ENCODE measurements around the gene FIGNL1.
"Not testable (repeated sequence)": the region's sequence is repeated elsewhere in the genome, so short reads cannot be mapped to it uniquely, and the experiment has no call there.

FIGNL1 gene

DNA sequence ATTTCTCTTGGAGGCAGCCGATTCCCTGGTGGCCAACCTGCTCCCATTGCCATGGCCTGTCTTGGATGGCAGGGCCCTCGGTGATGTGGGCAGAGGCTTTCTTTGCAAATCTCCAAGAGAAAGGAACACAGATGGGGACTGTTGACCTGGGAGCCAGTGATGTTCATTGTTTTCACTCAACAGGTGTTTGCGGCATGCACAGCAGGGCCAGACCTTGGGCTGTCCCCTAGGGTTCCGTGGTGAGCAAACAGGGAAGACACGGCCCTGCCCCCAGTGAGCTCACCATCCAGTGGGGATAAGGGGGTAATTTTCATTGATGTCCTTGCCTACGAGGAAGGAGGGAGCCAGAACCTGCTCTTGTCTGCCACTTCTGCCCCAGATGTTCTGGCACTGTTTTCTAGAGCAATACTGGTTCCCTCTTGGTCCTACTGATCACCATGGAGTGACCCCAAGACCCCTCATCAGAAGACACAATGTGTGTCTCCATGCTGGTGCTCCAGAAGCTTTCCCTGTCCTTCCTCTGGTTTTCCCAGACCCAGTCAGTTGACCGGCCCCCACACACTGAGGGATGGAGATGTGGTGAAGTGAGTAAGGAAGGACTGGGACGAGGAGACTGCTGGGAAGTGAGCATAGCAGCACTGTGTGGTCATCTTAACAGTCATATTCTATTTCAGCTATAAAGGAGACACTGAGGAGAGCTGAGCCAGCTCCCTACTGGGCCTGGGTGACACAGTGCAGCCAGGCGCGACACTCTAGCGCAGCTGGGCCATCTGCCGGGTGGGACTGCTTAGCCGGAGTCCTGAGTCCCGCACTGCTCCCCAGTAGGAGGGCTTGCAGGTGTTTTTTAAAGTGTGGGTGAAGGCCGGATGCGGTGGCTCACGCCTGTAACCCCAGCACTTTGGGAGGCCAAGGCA lies 20.4 kb upstream of the FIGNL1 start:
- DNase-seq: no peak

DNA sequence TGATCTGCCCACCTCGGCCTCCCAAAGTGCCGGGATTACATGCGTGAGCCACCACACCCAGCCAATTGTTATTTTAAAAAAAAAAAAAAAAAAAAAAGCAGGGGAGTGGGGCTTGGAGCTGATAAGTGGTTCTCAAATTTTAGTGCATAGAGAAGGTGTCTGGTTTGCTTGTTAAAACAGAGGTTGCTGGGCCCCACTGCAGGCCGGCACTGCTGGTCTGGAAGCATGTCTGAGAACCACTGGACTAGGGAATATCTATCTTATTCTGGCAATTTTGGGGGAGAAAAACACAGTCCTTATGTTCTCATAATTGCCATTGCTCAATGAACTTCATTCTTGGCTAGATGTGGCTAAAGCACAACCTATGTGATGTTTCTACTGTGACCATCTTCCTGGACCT lies 19.0 kb upstream of the FIGNL1 start:
- no peak for DNase-seq

DNA sequence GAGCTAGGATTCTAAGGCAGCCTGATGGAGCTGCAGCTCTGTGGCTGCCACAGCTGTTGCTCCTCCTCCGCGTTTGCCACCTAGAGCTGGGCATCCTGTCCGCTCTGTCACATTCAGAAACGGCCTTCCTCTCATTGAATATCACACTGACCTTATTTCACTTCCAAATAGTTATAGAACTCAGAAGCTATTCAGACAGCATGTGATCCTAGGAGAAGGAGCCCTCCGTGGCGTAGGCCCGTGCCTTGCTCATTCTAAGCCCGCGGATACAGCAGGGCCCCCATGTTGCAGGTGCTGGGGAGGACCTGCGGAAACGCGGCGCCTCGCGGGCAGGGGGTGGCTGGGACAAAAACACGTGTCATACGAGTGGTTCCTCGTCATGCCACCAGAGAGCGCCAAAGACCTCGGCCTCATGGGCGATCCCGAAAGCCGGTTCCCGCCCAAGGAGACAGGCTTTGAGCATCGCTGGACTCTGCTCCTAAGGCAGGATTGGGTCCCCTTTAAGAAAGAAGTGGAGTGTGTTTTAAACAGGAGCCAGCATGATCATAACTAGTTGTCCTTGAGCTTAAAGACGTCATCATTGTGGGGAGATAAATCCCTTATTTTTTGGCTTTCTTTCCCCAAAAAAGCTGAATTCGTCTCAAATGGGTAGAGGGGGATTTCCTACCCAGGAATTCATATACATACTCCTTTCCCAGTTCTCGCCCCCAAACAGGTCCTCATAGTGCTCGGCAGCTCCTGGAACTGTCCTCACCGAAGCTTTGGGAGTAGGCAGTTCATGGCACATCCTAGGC lies 17.9 kb upstream of the FIGNL1 start:
- peak; percentile 83 for DNase-seq

DNA sequence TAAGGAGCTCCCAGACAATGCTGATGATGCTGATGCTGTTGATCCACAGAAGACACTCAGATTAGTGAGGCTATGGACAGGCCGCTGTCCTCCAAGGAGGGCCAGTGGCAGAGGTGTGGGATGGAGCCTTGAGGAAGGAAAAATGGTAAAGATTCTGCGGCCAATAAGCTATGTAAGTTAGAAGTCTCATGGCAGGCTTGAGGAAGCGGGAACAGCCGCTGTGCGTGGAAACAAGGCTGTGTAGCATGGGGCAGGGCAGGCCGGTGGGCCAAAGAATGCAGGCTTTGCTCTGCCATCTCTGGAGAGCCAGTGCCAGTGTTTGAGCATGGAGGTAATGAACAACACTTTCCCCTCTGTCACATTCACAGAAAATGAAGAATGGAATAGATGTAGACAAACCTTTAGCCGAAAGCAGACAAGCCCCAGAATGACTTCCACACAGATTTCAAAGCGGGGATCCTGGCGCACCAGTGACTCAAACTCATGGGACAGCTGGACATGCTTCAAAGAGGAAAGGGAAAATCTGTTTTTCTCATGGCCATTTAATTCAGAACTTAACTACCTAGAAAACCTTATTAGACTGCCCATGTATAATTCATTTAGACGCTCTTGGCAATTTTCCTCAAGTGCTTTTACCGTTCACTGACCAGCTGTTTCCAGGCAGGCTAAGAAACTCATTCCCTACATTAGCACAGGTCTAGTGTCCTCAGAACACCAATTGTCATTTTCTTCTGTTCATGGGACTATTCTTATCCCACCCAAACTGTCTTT lies 16.9 kb upstream of the FIGNL1 start:
- no peak for DNase-seq

DNA sequence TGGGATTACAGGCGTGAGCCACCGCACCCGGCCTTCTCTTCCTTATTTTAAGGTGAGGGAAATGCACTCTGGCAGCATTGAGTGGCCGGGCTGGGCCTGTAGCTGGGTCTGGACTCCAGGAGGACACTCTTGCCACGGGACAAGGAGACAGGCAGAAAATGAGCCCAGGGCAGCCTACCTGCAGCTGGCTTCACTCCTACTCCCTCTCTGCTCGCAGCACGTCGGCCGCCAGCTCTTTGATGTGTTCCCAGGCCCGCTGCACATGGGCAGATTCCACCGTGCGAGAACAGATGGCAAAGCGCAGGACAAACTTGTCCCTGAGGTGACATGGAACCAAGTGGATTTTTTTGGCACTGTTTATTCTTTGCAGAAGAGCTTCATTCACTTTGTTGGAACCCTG lies 12.9 kb upstream of the FIGNL1 start:
- DNase-seq: no peak

DNA sequence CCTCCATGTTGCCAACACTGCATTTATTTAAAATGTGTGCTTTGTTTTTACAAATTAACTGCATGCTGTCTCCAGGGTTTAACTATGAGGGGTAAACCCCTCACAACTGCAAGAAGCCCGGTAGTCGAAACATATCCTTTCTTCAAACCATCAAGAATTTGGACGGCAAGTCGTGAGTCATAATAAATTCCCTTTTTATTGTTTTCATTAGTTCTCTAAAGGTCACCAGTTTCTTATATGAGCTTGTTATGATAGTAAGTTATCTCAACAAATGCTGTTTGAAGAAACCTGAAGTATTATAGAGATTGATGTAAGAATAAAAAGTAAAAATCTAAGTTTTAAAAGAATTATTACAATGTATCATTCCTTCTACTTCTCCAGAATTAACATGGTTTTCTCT lies 12.2 kb upstream of the FIGNL1 start:
- DNase-seq: no peak

DNA sequence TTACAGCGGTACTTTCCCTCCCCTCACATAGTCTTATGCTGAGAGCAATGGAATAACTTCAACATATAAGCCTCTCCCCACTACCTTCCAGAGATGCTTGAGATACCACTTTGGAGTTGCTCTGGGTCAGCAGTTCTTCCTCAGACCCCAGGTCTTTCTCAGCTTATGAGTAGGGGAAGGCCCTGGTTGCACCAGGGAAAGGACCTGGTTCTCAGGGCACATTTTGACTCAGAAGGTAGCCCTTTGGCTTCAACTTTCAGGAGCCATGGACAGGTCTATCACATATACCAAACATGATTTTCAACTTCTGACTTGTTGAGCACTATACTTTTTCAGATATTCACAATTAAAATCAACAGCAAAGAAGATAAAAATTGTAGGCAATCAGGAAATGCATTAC lies 11.5 kb upstream of the FIGNL1 start:
- DNase-seq: no peak

DNA sequence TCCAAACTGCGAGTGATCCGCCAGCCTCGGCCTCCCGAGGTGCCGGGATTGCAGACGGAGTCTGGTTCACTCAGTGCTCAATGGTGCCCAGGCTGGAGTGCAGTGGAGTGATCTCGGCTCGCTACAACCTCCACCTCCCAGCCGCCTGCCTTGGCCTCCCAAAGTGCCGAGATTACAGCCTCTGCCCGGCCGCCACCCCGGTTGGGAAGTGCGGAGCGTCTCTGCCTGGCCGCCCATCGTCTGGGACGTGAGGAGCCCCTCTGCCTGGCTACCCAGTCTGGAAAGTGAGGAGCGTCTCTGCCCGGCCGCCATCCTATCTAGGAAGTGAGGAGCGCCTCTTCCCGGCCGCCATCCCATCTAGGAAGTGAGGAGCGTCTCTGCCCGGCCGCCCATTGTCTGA lies 9.0 kb upstream of the FIGNL1 start:
- not testable (repeated sequence) for DNase-seq

DNA sequence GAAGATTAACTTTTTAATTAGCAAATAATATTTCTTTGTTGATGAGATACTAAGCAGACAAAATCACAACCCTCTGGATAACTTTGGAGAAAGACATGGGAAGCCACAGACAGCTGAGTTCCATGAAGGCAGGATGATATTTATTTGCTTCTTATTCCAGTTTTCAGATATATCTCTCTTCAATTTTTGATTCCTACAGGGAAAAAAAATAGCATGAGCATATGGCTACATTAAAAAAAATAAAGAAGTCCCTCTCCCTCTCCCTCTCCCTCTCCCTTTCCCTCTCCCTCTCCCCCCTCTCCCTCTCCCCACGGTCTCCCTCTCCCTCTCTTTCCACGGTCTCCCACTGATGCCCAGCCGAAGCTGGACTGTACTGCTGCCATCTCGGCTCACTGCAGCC lies 8.5 kb upstream of the FIGNL1 start:
- DNase-seq: not testable (repeated sequence)

DNA sequence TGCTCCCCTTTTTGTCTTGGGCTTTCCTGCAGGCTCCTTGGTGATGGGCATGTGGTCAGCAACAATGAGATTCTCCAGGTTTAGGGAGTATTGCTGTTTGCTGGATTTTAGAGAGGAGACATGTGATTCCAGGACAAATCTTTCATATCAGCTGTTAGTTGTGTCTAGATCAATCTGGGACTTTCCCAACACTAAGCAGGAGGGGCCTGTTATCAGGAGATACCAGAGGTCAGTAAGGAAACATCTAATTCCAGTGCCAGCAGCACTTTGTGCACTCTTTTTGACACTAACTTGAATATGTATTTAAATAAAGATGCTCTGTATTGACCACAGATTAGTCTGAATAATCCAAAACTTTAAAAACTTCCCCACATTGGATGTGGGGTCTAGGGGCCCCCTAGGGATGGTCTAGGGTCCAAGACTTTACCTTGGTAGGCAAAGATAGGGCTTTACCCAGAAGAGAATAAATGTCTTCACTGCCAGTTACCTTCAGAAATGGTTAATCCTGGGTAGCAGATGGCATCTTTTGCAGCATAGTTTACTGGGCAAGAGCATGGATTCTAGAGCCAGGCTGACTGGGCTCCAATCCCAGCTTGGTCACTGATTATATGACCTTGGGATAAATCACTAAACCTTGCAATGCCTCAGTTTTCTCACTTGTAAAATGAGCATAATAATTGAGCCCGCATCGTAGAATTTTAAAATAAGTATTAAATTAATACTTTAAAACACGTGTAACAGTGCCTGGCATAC lies 6.4 kb upstream of the FIGNL1 start:
- DNase-seq: no peak

DNA sequence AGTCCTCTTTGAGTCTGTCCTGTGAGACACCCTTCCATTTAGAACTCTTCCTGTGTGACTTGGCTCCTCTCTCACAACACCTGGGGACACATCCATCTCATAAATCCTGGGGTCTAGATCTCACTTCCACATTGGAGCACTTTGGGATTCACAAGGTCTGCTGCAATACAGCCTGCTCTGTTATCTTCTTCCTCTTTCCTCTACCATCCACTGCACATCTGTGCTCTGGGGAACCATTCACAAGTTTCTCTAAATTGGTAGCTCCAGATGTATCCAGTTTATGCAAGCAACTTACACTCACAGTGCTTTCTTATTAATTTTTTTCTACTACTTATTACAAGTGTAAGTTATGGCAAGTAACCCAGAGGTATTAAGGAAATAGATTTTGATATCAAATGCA lies 5.5 kb upstream of the FIGNL1 start:
- no peak for DNase-seq

DNA sequence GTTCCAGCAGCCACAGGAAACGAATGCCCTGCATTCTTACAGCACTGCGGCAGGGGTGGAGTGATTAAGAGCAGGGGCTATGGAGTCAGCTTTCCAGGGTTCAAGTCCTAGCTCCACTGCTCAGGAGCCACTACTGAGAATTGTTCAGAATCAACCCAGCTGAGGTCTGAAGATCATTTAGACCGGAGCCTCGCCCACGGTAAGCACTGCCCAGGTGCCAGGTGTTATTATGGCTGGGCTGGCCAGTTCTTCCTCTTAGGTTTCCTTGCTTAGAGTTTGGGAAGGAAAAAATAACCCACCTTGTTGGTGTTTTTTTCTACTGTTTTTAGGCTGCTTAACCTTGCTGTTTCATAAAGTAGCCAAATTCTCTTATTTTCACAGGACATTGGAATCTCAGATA lies 4.8 kb upstream of the FIGNL1 start:
- DNase-seq: no peak

DNA sequence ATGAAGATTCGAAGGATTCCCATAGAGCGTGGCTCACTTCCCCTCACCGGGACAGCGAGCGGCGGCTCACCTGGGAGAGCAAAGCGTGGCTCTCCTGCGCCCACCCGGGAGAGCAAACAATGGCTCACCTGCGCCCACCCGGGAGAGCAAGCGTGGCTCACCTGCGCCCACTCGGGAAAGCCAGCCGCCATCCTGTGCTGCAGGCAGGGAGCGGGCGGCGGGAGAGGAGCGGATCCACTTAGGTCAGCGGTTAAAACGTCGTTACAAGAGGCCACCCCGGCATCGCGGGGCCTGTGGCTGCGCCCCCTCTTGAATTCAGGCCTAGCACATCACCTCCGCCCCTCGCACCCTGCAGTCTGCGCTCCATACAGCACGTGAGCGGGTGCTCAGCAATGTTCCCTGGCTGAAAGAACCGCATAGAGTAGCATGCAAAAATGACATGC lies 461 bp upstream of the FIGNL1 start:
- peak; percentile 34 for DNase-seq

DNA sequence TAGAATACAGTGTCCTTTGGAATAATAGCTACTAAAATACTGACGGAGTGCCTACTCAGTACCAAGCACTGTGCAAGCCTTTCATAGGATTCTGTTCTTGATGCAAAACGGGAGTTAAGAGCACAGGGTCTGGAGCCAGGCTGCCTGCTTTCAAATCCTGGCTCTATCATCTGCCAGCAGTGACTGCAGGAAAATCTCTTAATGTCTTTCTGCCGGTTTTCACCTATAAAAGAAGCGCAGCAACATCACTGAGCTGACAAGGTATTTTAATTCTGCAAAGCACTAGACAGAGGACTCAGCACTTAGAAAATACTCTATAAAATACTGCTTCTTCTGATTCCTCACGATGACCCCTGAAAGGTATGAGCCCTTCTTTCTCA lies 659 bp downstream of the FIGNL1 start:
- DNase-seq: no peak

DNA sequence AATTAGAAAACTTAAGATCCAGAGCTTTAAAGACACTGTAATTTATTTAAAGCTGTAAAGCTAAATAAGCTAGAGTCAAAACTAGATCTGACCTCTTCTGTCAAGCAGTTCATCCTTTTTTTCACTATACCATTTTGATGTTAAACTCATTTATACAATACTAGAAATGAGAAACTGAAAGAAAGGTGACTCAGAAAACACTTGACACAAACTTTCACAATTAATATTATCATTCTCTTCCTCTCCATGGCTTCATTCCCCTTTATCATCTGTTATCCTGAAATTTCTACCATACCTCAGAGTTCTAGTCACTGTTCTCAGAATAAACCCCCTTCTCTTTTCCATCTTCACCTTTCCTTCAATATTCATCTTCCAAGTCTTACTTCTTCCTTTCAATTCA lies 1.3 kb downstream of the FIGNL1 start:
- no peak for DNase-seq

DNA sequence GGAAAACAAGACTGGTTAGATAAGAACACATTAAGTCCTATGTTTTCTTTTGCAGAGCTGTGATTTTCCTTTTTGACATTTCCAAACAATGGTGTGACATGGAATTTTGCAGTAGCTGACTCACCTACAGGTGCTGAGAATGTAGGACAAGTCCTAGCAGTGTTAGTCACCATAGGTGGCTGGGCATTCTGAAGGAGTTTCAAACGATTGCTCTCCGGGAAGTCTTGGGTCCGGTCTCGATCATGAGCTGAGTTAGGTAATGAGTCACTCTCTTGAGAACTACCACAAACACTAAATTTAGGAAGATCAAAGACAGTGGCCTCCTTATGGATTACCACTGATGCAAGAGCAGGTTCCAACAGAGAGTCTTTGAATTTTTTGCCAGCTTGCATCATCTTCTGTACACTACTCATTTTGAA lies 3.6 kb downstream of the FIGNL1 start:
- DNase-seq: no peak

DNA sequence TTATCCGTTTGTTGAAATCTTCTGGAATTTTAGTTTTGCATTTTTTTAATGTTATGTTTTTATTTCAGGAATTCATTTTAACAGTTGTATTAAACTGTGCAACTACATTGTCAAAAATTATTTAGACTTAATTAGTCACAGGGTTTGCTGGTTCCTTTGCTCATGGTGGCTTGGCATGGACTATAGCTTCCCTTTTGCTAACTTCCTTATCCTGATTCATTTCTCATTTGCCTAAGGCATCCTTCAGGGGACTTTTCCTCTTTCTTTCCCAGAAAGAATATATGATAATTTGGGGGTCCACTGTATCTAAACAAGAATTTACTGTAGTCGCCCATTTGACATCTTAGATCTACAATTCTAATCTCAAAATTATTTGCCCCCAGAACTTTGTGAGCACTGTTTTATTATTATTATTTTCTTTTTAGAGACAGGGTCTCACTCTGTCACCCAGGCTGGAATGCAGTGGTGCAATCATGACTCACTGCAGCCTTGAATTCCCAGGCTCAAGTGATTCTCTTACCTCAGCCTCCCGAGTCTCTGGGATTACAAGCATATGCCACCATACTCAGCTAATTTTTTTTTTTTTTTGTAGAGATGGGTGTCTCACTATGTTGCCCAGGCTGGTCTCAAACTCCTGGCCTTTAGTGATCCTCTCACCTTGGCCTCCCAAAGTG lies 13.9 kb downstream of the FIGNL1 start:
- no peak for DNase-seq

DNA sequence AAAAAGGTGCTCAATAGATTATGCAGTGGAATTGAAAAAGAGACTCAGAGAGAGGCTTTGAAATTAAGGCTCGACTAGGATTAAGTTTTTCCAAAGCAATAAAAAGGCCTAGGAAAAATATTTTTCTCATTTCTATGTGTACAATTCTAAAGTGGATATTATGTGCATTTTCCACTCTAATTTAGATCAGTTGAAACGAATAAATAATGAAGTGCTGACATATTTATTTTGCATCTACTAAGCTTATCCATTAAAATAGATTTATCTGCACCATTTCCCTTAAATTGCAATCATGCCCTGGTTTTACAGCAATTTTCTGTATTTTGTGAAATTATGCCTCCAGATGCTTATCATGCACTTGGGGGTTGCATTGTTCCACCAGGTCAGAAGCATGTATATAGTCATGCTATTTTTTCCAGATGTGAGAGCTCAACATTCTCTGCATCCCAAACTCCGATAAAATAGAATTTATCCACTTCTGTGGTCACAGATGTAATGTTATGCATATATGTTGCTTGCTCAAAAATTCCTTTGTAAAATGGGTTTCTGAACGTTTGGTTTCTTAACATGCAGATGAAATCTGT lies 18.3 kb downstream of the FIGNL1 start:
- no peak for DNase-seq

DNA sequence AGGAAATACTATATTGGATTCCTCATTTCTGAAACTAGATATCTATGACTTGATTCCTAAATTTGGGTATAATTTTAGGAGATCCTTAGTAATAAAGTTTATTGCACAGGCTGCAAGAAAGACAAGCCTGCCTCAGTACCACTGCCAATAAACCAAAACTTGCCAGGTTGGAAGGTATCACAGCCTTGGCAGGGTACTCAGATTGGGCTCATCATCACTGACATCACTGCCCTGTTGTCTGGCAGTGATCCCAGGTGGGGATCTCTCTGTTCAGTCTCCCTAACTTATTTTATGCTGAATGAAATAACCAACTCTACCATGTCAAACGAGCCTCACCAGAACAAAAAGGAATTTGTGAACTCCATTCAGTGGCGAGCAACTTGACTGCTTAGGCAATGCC lies 18.8 kb downstream of the FIGNL1 start:
- no peak for DNase-seq

DNA sequence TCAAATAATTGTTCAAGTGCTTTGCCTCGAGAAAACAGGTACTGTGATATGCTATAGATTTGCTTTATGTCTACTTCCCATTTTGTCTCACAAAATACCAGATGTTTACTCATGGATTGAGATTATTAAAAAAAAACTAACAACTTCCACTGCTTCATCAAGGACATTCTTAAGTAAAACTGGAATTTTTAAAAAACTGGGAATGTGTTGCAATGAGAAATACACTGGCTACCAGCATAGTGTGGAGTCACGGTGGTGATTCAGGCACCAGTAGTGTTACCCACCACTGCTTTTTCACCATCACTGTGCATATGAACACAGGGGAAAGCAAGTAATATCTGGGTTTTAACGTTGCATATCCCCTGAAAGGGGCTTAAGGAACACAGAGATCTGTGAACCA lies 21.2 kb downstream of the FIGNL1 start:
- no peak for DNase-seq

DNA sequence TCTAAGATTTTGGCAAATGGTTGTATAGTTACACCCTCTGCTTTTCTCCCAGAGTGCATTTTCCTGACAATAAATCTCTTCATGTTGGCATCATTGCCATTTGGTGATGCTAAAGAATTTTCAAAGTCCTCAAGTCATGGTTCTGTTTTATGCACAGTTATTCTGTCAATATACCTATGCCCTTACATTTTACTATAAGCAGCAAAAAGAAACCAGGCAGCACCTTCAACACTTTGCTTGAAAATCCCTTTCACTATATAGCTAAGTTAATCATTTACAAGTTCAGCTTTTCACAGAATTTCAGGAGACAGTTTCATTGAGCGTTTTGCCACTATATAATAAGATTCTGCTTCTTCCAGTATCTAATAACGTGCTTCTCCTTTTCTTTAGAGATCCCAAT lies 22.6 kb downstream of the FIGNL1 start:
- no peak for DNase-seq
